DOHH2 (cell line): ENCODE results near the gene TSC1.

Experiments
- EZH2phosphoT487 ChIP-seq: fragments of 200-600 bp; sonication (generic); IDR thresholded peaks from 2 replicates; pipeline ENCODE4 v1.6.1; 2017; ENCODE audit warnings: borderline replicate concordance, mild to moderate bottlenecking, antibody characterized with exemption, low read length, moderate library complexity, mixed read lengths
- TF ChIP-seq, protein P1 (sequence below): fragments of 200-600 bp; sonication (generic); IDR thresholded peaks from one replicate; pipeline ENCODE4 v1.5.1; 2014; ENCODE audit warnings: antibody characterized with exemption, mild to moderate bottlenecking, low read depth, low read length; ENCODE audit not compliant: poor library complexity, severe bottlenecking

GRCh38 chr9:132990781-132991180 lies 46.4 kb upstream of the TSC1 start:
- TF ChIP-seq, protein P1, sequence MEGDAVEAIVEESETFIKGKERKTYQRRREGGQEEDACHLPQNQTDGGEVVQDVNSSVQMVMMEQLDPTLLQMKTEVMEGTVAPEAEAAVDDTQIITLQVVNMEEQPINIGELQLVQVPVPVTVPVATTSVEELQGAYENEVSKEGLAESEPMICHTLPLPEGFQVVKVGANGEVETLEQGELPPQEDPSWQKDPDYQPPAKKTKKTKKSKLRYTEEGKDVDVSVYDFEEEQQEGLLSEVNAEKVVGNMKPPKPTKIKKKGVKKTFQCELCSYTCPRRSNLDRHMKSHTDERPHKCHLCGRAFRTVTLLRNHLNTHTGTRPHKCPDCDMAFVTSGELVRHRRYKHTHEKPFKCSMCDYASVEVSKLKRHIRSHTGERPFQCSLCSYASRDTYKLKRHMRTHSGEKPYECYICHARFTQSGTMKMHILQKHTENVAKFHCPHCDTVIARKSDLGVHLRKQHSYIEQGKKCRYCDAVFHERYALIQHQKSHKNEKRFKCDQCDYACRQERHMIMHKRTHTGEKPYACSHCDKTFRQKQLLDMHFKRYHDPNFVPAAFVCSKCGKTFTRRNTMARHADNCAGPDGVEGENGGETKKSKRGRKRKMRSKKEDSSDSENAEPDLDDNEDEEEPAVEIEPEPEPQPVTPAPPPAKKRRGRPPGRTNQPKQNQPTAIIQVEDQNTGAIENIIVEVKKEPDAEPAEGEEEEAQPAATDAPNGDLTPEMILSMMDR = no peak
- no peak for TF ChIP-seq EZH2phosphoT487
